ENCODE measurements around the gene ANKH.

DNA sequence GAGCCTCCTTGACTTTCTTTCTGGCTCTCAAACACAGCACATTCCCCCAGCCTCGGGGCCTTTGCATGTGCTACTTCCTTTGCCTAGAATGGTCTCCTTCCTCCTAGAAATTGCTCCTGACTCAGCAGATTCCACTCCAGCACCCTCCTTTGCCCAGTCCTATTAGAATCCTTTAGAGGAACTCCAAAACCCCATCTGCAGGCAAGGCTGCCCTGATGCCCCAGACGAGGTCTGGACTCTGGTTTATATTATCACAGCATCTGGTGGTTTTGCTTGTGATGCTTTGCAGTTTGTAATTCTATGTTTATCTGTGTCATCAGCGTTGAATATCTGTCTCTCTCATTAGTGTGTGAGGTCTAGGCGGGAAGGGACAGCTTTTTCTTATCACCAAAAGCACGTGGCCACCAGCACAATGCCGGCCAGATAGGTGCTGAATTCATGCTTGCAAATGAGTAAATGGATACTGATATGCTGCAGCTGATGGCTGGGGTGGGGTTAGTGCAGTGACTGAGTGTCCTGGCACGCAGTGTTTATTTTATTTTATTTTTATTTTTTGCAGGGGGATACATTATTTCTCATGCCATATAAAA is 30.0 kb upstream of the ANKH start:
- TF ChIP-seq, protein P1, sequence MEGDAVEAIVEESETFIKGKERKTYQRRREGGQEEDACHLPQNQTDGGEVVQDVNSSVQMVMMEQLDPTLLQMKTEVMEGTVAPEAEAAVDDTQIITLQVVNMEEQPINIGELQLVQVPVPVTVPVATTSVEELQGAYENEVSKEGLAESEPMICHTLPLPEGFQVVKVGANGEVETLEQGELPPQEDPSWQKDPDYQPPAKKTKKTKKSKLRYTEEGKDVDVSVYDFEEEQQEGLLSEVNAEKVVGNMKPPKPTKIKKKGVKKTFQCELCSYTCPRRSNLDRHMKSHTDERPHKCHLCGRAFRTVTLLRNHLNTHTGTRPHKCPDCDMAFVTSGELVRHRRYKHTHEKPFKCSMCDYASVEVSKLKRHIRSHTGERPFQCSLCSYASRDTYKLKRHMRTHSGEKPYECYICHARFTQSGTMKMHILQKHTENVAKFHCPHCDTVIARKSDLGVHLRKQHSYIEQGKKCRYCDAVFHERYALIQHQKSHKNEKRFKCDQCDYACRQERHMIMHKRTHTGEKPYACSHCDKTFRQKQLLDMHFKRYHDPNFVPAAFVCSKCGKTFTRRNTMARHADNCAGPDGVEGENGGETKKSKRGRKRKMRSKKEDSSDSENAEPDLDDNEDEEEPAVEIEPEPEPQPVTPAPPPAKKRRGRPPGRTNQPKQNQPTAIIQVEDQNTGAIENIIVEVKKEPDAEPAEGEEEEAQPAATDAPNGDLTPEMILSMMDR (IDR thresholded peaks at IDR 0.05) = no peak
- no peak for TF ChIP-seq EZH2 (IDR thresholded peaks at IDR 0.05; ENCODE audit: borderline replicate concordance, insufficient read depth, low read depth, low read length, poor library complexity, severe bottlenecking)
